ENCODE data around the gene STIMATE.
A peak's percentile ranks its signal among the peaks of the same experiment; 100 is the strongest.

Gene STIMATE

DNA sequence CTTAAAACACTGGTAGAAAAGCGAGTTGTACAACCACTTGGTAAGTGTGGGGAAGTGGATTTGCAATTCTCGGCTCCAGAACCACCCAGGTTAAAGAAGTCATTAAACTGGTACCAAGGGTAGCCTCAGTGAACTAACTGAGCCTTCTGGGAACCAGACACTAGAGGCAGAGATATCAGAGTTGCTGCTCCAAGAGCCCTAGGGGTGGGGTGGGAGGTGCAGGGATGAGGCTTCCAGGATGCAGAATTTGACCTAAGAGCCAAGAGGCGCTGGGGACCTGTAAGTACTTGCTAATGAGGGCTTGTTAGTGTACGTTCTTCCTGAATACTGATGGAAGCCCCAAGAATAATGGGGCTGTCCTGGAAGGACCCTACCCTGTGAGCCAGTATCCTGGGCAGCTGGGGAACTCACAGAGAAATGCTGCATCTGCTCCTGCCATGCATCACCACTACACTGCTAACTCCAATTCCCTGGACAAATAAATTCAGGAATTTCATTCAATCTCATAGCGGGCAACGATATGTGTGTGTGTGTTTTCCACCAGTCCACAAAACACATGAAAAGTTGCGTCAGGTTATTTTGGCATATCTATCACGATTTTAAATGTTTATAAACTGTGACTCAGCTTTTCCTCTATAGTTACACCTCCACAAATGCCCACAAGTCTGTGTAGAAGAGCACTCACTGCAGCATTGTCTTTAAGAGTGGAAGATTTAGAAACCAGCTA lies 23.8 kb downstream of the STIMATE start:
- no peaks in the 10 kb centered on the region for H3K27me3 Mint-ChIP-seq
- peak overlapping the region in 1 of 2 donors; percentile 22 for H3K27ac Mint-ChIP-seq
- H3K4me1 Mint-ChIP-seq (ENCODE audit: low read depth in 2 of 2), result peaks cover 29 to 41% of the 10 kb centered on the region in 2 donors
- ATAC-seq (replicated peaks) (no peak), DNase-seq (no peak)
- peaks cover 2% of the 10 kb centered on the region for H3K36me3 Mint-ChIP-seq (ENCODE audit: insufficient read depth)
- H3K9me3 Mint-ChIP-seq, result no peaks in the 10 kb centered on the region
- no peak overlapping the region for H3K4me3 Mint-ChIP-seq

DNA sequence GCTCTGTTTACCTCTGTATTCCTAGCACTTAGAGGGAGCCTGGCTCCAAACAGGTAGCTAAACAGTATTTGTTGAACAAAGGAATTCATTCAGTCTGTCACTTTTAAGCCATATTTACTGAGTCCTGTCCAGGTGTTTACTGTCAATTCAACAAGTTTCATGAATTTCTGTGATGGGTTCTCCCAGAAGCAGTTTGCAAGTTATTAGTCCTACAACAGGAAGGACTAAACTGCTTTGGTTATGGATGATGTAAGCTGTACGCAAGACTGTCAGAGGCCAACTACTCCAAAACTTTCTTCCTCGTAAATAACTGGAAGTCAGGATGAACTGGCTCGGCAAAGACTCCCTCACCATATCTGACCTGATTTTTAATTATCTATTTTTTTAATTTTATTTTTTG lies 25.1 kb downstream of the STIMATE start:
- Mint-ChIP-seq H3K36me3 (ENCODE audit: insufficient read depth) (peaks cover 2% of the 10 kb centered on the region), H3K27me3 (no peaks in the 10 kb centered on the region), H3K4me3 (no peak overlapping the region), H3K9me3 (no peaks in the 10 kb centered on the region), H3K4me1 (ENCODE audit: low read depth in 2 of 2) (peaks cover 30 to 37% of the 10 kb centered on the region in 2 donors), H3K27ac (peak overlapping the region in 1 of 2 donors; percentile 65)
- DNase-seq (no peak), ATAC-seq (replicated peaks) (no peak)

DNA sequence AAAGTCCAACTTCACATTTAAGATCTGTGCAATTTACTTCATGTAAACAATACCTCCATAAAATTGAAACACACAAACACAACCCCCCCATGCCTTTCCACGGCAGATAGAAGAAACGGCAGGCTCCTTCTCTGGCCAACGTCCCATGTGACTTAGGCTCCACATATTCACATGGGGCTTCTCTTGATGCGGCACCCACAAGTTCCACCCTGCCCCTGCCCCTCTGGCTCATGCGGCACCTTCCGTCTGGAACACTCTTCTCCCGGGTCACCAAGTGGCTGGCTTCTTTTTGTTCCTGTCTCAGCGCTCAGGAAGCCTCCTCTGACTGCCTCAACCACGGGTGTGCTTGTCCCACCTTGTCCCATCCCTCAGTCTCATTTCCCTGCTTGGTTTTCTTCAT lies 25.6 kb downstream of the STIMATE start:
- Mint-ChIP-seq H3K4me1 (ENCODE audit: low read depth in 2 of 2) (peaks cover 27 to 37% of the 10 kb centered on the region in 2 donors), H3K27me3 (no peaks in the 10 kb centered on the region), H3K27ac (peak overlapping the region in 1 of 2 donors; percentile 65), H3K4me3 (no peak overlapping the region), H3K9me3 (no peaks in the 10 kb centered on the region), H3K36me3 (ENCODE audit: insufficient read depth) (peaks cover 2% of the 10 kb centered on the region)
- DNase-seq (no peak), ATAC-seq (replicated peaks) (no peak)

DNA sequence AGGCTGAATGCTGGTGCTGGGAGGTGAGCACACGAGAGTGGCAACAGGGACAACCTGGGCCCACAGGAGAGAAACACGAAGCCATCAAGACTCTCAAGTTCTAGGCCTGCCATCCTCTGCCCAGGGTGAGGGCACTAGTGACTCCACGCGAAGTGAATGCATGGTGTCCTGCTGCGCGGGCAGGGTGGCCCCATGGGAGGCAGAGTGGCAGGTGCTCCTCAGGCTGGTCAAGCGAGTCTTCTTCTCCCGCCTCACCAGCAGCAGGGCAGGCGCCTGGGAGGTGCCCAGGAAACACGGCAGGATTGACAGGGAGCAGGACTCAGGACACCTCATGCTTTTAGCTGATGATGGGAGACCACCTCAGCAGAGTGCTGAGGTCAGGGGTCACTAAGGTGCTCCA lies 26.9 kb downstream of the STIMATE start:
- H3K9me3 Mint-ChIP-seq, result peaks cover 2 to 9% of the 10 kb centered on the region in 2 donors
- H3K36me3 Mint-ChIP-seq (ENCODE audit: insufficient read depth), result peaks cover 2% of the 10 kb centered on the region
- H3K4me1 Mint-ChIP-seq (ENCODE audit: low read depth in 2 of 2), result peaks cover 30 to 39% of the 10 kb centered on the region in 2 donors
- H3K27ac Mint-ChIP-seq, result peak overlapping the region in 1 of 2 donors; percentile 74
- DNase-seq (no peak), ATAC-seq (replicated peaks) (no peak)
- no peak overlapping the region for H3K4me3 Mint-ChIP-seq
- H3K27me3 Mint-ChIP-seq, result no peaks in the 10 kb centered on the region

DNA sequence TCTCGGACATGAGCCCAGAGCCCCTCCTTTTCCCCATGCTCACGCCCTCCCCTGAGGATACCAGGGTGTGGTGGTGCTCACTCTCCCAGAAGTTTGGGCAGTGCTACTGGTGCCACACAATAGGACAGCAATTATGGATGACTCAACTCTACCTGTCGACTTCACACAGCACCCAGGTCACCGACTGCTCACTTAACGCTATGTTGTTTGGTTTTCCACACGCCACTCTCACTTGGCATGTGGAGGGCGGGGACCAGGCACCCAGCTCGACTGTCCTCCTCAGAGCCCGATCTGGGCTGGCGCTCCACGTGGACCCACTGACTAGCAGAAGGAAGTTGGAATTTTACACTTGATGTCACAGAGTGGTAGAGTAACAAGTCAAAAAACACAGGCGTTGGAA lies 30.9 kb downstream of the STIMATE start:
- no peak for DNase-seq
- Mint-ChIP-seq H3K4me3 (no peak overlapping the region), H3K4me1 (ENCODE audit: low read depth in 2 of 2) (peaks cover 21 to 31% of the 10 kb centered on the region in 2 donors), H3K27me3 (no peaks in the 10 kb centered on the region), H3K36me3 (ENCODE audit: insufficient read depth) (peaks cover 10% of the 10 kb centered on the region), H3K9me3 (peaks cover 4 to 9% of the 10 kb centered on the region in 2 donors), H3K27ac (peak overlapping the region in 1 of 2 donors; percentile 67)
- no peak for ATAC-seq (replicated peaks)

DNA sequence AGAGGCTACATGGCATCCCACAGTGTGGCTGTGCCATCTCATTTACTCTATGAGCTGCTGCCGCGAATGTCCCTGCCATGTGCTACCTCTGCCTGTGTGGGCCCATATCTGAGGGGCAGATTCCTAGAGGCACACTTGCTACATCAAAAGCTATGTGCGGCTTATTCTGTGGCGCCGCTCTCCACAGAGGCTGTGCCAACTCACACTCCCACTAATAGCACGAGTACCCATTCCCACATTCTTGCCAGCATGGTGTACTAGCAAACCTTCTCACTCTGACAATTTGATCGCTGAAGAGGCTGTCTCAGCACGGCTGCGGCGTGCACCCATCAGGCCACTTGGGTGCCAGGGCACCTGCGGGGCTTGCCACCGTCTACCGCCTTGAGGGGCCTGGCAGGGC lies 31.4 kb downstream of the STIMATE start:
- H3K27ac Mint-ChIP-seq, result peak overlapping the region in 1 of 2 donors; percentile 67
- DNase-seq (no peak), ATAC-seq (replicated peaks) (no peak)
- peaks cover 4 to 9% of the 10 kb centered on the region in 2 donors for H3K9me3 Mint-ChIP-seq
- no peaks in the 10 kb centered on the region for H3K27me3 Mint-ChIP-seq
- H3K4me3 Mint-ChIP-seq, result no peak overlapping the region
- H3K4me1 Mint-ChIP-seq (ENCODE audit: low read depth in 2 of 2), result peaks cover 20 to 30% of the 10 kb centered on the region in 2 donors
- H3K36me3 Mint-ChIP-seq (ENCODE audit: insufficient read depth), result peaks cover 7% of the 10 kb centered on the region

DNA sequence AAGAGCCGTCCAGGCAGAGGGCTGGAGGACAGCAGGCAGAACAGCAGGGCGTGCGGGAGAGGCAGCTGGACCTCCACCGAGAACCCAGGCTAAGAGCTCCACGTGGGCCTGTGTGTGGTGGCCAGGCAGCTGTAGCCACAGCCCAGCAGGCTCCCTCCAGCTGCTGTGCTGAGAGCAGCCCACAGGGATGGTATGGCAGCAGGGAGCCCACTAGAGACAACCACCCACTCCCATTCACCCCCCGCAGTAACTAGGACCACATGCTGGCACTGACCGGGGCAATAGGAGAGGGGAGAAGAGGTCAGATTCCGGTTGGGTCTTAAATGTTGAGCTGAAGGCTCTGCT lies 37.0 kb downstream of the STIMATE start:
- Mint-ChIP-seq H3K4me1 (ENCODE audit: low read depth in 2 of 2) (peaks cover 10 to 30% of the 10 kb centered on the region in 2 donors), H3K27me3 (no peaks in the 10 kb centered on the region), H3K36me3 (ENCODE audit: insufficient read depth) (peaks cover 10% of the 10 kb centered on the region), H3K9me3 (peaks cover 0 to 2% of the 10 kb centered on the region in 2 donors), H3K4me3 (no peak overlapping the region), H3K27ac (no peak overlapping the region)
- no peak for ATAC-seq (replicated peaks)
- DNase-seq, result no peak

DNA sequence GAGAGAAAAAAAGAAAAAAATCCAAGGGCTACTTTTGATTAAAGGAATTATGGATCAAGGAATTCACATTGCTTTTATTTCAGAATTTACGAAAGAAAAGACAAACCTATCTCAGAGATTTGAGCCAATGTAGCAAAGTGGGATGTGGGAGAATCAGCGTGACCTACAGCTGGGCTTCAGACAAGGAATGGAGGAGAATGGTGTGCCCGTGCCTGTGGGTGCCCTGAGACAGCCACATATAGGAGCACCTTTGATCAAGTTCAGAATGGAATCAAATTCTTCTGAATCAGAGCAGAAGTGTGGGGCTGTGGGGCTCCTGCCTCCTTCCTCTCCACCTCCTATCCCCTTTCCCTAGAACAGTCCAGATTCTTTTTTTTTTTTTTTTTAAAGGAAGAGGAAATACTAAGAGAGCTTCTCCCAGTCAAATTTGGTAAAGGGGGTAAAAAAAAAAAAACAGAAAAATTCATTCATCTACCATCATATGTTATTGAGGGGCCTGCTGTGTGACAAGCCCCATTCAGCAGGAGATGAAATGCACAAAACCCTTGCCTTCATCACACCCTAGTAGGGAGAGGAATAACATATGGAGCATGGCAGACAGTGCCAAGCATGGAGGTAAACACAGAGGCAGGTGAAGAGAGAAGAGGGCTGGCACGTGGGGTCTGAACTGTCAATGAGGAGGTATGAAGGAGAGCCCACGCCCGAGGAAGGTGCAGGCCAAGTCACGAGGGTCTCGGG lies 37.5 kb downstream of the STIMATE start:
- H3K4me3 Mint-ChIP-seq, result no peak overlapping the region
- DNase-seq (no peak), ATAC-seq (replicated peaks) (no peak)
- H3K4me1 Mint-ChIP-seq (ENCODE audit: low read depth in 2 of 2), result peaks cover 10 to 30% of the 10 kb centered on the region in 2 donors
- H3K36me3 Mint-ChIP-seq (ENCODE audit: insufficient read depth), result peaks cover 10% of the 10 kb centered on the region
- H3K27ac Mint-ChIP-seq, result no peak overlapping the region
- no peaks in the 10 kb centered on the region for H3K9me3 Mint-ChIP-seq
- no peaks in the 10 kb centered on the region for H3K27me3 Mint-ChIP-seq

DNA sequence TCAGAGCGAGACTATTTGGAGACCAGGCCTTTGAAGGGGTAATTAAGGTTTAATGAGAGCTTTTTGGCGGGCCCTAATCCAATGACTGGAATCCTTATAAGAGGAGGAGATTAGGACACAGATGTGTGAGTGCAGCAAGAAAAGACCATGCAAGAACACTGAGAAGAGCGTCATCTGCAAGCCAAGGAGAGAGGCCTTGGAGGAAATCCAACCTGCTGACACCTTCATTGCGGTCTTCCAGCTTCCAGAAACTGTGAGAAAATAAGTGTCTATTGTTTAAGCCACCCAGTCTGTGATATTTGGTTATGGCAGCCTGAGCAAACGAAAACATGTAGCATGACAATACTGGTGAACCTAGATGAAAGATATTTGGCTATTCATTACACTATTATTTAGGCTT lies 39.5 kb downstream of the STIMATE start:
- DNase-seq (no peak), ATAC-seq (replicated peaks) (no peak)
- Mint-ChIP-seq H3K9me3 (no peaks in the 10 kb centered on the region), H3K36me3 (ENCODE audit: insufficient read depth) (peaks cover 10% of the 10 kb centered on the region), H3K27me3 (no peaks in the 10 kb centered on the region), H3K4me1 (ENCODE audit: low read depth in 2 of 2) (peaks cover 10 to 30% of the 10 kb centered on the region in 2 donors), H3K4me3 (no peak overlapping the region), H3K27ac (peak overlapping the region in 1 of 2 donors; percentile 50)

DNA sequence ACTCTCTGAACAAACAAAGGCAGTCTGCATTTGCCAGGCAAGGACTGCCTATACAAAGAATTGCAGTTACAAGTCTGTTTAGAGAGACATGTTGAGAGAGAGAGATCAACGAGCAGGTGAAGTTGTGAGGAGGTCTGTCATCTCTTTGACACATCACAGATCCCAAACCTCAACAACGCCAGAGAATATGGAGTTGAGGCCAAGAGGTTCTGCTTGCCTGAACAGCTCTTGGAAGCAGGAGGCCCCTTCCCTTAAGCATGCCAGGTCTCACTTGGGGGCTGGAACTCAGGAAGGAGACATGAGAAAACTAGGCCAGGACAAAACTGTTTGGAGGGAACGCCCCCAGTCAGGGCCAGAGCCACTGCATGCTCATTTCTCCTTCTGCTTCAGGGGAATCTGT lies 40.2 kb downstream of the STIMATE start:
- Mint-ChIP-seq H3K36me3 (ENCODE audit: insufficient read depth) (peaks cover 12% of the 10 kb centered on the region), H3K27ac (peak overlapping the region; percentile 68 to 72), H3K4me1 (ENCODE audit: low read depth in 2 of 2) (peaks cover 6 to 23% of the 10 kb centered on the region in 2 donors), H3K27me3 (no peaks in the 10 kb centered on the region), H3K4me3 (no peak overlapping the region), H3K9me3 (no peaks in the 10 kb centered on the region)
- DNase-seq (no peak), ATAC-seq (replicated peaks) (no peak)

DNA sequence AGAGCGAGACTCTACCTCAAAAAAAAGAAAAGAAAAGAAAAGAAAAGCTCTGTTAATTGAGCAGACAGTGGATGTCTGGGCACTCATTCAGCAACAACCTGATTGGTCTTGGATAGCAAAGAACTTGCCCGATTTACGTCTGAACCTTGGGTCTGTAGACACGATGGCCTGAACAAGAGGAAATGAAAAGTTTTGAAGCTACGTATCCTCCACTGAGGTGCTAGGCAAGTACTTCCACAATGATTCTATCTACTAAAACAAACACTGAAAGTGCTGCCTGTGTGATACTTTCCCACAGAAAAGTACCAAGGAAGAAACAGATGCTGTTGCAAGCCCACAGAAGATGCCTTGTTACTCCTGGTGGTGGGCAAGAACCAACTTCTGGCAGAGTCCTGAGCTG lies 40.7 kb downstream of the STIMATE start:
- Mint-ChIP-seq H3K27ac (peak overlapping the region; percentile 68 to 72), H3K4me1 (ENCODE audit: low read depth in 2 of 2) (peaks cover 5 to 19% of the 10 kb centered on the region in 2 donors), H3K4me3 (no peak overlapping the region), H3K36me3 (ENCODE audit: insufficient read depth) (peaks cover 9% of the 10 kb centered on the region), H3K9me3 (no peaks in the 10 kb centered on the region), H3K27me3 (no peaks in the 10 kb centered on the region)
- DNase-seq (no peak), ATAC-seq (replicated peaks) (no peak)

DNA sequence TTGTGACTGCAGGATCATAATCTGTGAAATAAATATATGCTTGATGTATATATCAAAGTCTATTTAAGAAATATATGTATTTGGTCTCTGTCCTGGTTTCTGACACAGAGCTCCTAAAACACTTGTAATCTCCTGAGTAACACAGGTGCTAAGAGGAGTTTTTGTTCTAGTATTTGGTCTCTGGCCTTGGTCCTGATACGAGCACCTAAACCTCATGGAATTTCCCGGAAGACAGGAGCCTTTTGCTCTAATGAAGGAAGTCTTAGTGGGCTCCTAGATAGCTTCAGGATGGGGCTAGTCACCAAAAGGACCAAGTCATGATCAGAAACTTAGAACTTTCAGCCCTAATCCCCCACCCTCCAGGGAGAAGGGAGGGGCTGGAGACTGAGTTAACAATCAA lies 43.3 kb downstream of the STIMATE start:
- Mint-ChIP-seq H3K36me3 (ENCODE audit: insufficient read depth) (peaks cover 25% of the 10 kb centered on the region), H3K4me3 (no peak overlapping the region), H3K27me3 (no peaks in the 10 kb centered on the region), H3K4me1 (ENCODE audit: low read depth in 2 of 2) (peaks cover 2 to 9% of the 10 kb centered on the region in 2 donors), H3K27ac (peak overlapping the region in 1 of 2 donors; percentile 31), H3K9me3 (no peaks in the 10 kb centered on the region)
- ATAC-seq (replicated peaks), result no peak
- DNase-seq, result no peak

DNA sequence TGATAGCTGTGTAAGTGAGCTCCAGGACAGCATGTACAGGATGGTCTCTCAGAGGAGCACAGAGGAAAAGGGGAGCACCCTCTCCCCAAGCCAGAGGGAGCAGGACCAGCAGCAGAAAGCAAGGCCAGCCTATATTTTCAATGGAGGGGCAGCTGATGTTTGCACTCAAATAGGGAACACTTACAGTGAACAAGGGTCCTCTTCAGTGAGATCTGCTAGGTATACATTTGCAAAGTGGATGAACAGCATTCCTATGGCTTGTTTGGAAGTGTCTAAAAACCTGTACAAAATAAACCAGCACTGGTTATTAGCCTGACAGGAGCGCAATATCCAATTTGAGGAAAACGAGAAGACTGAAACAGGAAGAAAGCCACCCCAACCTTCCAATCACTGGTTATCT lies 44.9 kb downstream of the STIMATE start:
- H3K36me3 Mint-ChIP-seq (ENCODE audit: insufficient read depth), result peaks cover 33% of the 10 kb centered on the region
- no peak for ATAC-seq (replicated peaks)
- H3K4me3 Mint-ChIP-seq, result no peak overlapping the region
- peak overlapping the region in 1 of 2 donors; percentile 18 for H3K27ac Mint-ChIP-seq
- DNase-seq, result no peak
- no peaks in the 10 kb centered on the region for H3K27me3 Mint-ChIP-seq
- no peaks in the 10 kb centered on the region for H3K9me3 Mint-ChIP-seq
- H3K4me1 Mint-ChIP-seq (ENCODE audit: low read depth in 2 of 2), result peaks cover 2 to 9% of the 10 kb centered on the region in 2 donors

DNA sequence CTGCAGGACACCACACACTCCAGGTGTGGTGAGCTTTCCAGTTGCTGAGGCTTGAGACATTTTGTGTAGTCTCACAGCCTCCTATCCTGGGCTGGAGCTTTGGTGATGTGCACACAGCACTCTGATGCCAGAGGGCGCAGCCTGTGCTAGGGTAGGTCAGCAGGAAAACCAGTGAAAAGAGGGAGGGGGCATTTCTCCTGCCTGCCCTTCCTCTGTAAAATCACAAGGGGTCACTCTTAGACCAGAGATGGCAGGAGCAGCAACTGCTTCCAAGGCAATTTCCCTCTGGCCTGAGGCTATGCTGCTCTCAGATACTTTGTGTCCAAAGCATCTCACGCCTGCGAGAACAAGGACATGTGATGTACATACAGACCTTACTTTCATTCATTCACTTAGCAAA lies 46.0 kb downstream of the STIMATE start:
- no peak for DNase-seq
- H3K9me3 Mint-ChIP-seq, result no peaks in the 10 kb centered on the region

More for the DNA sequence above, 46.0 kb downstream of the STIMATE start:
- Mint-ChIP-seq H3K27me3 (no peaks in the 10 kb centered on the region), H3K4me1 (ENCODE audit: low read depth in 2 of 2) (peaks cover 2 to 5% of the 10 kb centered on the region in 2 donors), H3K27ac (no peak overlapping the region), H3K4me3 (no peak overlapping the region), H3K36me3 (ENCODE audit: insufficient read depth) (peaks cover 33% of the 10 kb centered on the region)
- no peak for ATAC-seq (replicated peaks)
